ENCODE results near the gene PSD2.
A peak's percentile ranks its signal among the peaks of the same experiment; 100 is the strongest.

Gene PSD2

DNA sequence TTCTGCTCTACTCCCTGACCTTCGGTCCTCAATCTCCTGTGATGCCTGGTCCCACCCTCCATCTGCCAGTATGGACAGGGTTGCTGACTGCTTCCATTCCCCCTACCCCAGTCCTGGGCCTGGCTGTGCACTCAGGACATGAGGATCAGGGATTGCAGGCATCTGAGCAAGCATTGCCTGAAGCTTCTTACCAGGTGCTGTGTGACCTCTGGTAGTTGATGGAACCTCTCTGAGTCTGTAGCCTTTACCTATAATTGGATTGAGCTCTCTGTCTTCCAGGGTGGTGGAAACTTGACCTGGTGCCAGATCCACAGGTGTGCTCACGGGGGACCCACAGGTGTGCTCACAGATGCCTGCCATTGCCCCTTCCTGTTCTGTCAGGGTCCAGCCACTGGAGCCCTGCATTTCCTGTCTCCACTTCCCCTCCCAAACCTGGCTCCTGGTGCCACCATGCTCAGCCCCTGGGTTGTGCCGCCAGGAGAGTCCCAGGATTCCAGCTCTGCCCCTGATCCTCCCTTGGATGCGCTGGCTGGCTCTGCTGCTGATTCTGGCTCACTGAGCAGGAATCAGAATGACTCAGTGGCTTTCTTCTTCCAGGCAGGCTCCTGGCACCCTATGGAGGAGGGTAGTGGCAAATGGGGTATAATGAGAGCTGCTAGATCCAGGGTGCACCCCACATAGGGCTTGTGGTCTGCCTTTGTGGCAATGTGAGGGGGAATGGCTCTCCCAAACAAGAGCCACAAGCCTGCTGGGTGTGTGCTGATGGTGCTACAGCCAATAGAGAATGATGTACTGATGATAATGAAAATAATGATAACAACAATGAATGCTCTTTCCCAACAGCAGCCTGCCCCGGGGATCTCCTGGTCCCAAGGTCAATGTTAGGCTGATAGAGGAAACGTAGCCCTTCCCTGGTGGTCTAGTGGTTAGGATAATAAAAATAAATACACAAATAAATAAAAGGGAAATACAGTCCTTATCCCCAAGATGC, 35.2 kb upstream of the PSD2 start:
- no peak overlapping the region for H3K4me3 Mint-ChIP-seq
- peaks cover 37% of the 10 kb centered on the region for H3K4me1 Mint-ChIP-seq
- peaks cover 43% of the 10 kb centered on the region for H3K27me3 Mint-ChIP-seq
- ATAC-seq (no peak), DNase-seq (no peak)
- no peak overlapping the region for H3K27ac Mint-ChIP-seq
- H3K36me3 Mint-ChIP-seq (ENCODE audit: low read depth) = no peaks in the 10 kb centered on the region
- H3K9me3 Mint-ChIP-seq = no peaks in the 10 kb centered on the region

- peaks cover 42% of the 10 kb centered on the region for H3K27me3 Mint-ChIP-seq
- H3K4me1 Mint-ChIP-seq = peaks cover 37% of the 10 kb centered on the region
- no peak overlapping the region for H3K27ac Mint-ChIP-seq
- DNase-seq (no peak), ATAC-seq (no peak)
- H3K9me3 Mint-ChIP-seq = no peaks in the 10 kb centered on the region
- H3K4me3 Mint-ChIP-seq = no peak overlapping the region
- no peaks in the 10 kb centered on the region for H3K36me3 Mint-ChIP-seq (ENCODE audit: low read depth)
These were observed 34.6 kb upstream of the PSD2 start for GRCh38 chr5:139761057-139761450.

DNA sequence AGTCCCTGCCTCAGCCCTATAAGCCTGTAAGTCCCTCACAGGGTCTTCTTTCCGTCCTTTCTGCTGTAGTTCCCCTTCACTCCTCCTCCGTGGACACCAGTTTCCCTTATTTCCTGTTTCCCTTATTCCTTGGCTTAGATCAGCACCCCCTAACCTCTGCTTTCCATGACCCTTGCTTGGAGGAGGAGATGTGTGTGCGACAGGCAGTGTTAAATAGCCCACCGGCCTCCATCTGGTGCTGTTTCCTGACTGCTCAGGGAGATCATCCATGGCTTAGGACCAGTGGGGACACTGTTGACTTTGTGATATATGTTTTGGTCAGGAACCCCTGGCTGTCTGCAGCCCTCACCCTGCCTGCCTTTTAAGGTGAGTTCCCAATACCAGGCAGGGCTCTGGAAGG, 34.1 kb upstream of the PSD2 start:
- no peak for ATAC-seq
- DNase-seq = no peak
- Mint-ChIP-seq H3K4me1 (peaks cover 33% of the 10 kb centered on the region), H3K27me3 (peaks cover 38% of the 10 kb centered on the region), H3K9me3 (no peaks in the 10 kb centered on the region), H3K36me3 (ENCODE audit: low read depth) (no peaks in the 10 kb centered on the region), H3K27ac (no peak overlapping the region), H3K4me3 (no peak overlapping the region)

DNA sequence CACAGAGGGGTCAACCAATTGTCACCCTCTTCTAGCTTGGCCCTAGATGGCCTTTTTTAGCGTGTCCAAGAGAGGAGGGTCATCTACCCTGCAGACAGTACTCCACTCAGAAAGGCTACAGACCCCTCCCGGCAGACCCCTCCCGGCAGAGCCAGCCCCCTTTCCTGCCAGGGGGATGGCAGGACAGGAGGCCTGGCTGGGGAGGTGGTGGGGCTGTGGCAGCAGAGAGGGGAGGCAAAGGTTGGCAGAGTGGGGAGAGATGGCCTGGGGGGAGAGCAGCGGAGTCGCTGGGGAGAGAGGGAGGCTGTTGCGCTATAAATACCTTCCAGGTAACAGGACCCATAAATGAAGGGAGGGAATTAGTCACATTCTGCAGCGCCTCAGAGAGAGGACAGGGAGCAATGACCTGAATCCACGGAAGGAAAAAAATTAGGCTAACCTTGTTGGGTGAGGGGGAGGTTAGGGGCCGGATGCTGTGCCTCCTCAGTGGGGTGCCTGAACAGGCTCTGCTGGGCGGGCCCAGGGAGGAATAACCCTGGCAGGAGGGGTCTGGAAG, 32.9 kb upstream of the PSD2 start:
- DNase-seq (no peak), ATAC-seq (no peak)
- H3K4me1 Mint-ChIP-seq = peaks cover 28% of the 10 kb centered on the region
- no peak overlapping the region for H3K27ac Mint-ChIP-seq
- H3K4me3 Mint-ChIP-seq = no peak overlapping the region
- no peaks in the 10 kb centered on the region for H3K36me3 Mint-ChIP-seq (ENCODE audit: low read depth)
- H3K9me3 Mint-ChIP-seq = no peaks in the 10 kb centered on the region
- H3K27me3 Mint-ChIP-seq = peaks cover 31% of the 10 kb centered on the region

DNA sequence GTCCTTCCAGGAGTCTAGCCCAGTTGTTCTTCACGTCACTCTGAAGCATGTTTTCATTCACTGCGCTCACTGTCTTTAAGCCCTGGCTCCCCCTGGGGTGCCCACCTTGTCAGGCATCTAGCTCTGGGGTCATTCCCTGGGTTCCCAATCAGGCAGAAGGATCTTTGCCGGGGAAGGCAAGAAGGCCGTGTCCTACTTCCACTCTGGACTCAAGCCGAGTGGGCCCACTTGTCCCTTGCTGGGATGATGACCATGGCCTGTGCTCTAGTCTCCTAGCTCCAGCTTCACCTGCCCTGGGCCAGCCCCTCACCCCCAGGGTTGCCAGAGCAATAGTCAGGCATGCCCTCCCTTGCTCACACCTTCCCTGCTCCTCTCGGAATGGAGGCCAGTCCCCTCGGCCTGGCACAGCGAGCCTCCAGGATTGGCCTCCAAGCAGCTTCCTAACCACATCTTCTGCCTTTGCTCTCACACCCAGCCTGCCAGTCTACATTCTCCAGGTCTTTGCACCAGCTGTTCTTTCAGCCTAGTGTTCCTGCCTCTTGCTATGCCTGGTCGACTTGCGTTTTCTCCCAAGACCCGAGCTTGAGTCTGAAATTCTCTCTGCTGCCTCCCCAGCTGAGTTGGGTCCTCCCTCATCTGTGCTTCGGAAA, 32.2 kb upstream of the PSD2 start:
- no peaks in the 10 kb centered on the region for H3K9me3 Mint-ChIP-seq
- peaks cover 21% of the 10 kb centered on the region for H3K4me1 Mint-ChIP-seq
- DNase-seq (no peak), ATAC-seq (no peak)
- H3K27ac Mint-ChIP-seq = no peak overlapping the region
- no peak overlapping the region for H3K4me3 Mint-ChIP-seq
- no peaks in the 10 kb centered on the region for H3K36me3 Mint-ChIP-seq (ENCODE audit: low read depth)
- peaks cover 27% of the 10 kb centered on the region for H3K27me3 Mint-ChIP-seq

GRCh38 chr5:139763930-139764791, 31.4 kb upstream of the PSD2 start:
- Mint-ChIP-seq H3K4me3 (no peak overlapping the region), H3K9me3 (no peaks in the 10 kb centered on the region), H3K4me1 (peaks cover 17% of the 10 kb centered on the region), H3K36me3 (ENCODE audit: low read depth) (no peaks in the 10 kb centered on the region), H3K27ac (no peak overlapping the region), H3K27me3 (peaks cover 27% of the 10 kb centered on the region)
- DNase-seq (no peak), ATAC-seq (no peak)

DNA sequence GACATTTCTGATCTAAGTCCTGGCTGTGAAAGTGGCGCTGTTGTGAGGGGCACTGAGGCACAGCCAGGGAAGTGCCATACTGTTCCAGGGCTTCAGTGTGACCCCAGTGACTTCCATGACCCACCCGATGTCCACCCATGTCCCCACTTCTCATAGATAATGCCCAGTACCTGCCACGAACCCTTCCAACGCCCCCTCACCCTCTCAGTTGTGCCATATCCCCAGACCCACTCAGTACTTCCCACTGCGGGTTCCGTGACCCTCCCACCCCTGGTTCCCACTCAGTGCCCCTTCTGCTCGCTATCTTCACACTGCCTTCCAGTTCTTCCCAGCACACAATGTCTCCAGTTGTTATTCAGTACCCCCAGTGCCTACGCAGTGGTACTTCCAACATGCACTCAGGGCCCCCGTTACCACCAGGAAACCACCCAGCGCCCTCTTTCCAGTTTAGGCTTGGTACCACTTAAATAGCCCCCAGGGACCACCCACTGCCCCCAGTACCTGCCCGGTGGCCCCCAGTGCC, 30.7 kb upstream of the PSD2 start:
- Mint-ChIP-seq H3K27ac (no peak overlapping the region), H3K4me1 (peaks cover 13% of the 10 kb centered on the region)

DNA sequence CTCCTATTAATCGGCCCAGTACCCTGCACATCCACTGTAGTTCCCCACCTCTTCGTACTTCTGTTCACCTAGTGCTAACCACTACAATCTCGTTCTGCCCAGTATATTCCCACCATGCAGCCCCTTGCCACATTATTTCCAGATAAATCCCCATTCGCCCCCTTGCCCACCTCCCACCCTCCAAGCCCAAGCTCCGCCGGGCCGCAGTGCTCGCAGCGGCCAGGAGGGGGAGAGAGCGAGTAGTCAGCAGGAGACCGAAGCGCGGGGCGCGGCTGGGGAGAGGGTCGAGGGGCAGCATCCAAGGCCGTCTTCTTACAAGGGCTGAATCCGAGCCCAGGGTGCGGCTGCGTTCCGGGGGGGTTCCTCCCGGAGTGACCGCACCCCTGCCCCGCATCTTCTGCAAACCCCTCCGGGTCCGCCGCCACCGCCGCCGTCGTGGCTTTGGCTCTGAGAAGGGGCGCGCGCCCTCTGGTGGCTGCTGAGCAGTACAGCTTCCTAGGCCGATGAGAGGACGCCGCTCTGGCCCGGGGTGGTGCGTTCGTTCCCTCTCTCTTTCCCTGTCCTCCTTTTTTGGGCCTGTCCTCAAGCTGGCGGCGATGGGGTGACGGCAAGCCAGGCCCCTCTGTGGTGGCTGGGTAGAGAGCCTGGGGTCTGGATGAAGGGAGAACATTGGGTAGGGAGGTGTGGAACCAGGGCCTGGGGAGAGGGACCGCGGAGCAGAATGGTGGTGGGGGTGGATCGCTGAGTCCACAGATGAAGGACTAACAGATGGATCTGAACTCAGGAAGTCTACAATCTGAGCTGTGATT, 30.0 kb upstream of the PSD2 start:
- H3K27me3 Mint-ChIP-seq = peaks cover 27% of the 10 kb centered on the region
- DNase-seq (peak; percentile 89), ATAC-seq (peak; percentile 78)
- H3K9me3 Mint-ChIP-seq = no peaks in the 10 kb centered on the region
- H3K4me1 Mint-ChIP-seq = peaks cover 12% of the 10 kb centered on the region
- H3K36me3 Mint-ChIP-seq (ENCODE audit: low read depth) = no peaks in the 10 kb centered on the region
- peak overlapping the region; percentile 55 for H3K4me3 Mint-ChIP-seq
- H3K27ac Mint-ChIP-seq = no peak overlapping the region

More for the DNA sequence above, 30.7 kb upstream of the PSD2 start:
- no peak for ATAC-seq
- no peaks in the 10 kb centered on the region for H3K9me3 Mint-ChIP-seq
- no peaks in the 10 kb centered on the region for H3K36me3 Mint-ChIP-seq (ENCODE audit: low read depth)
- H3K4me3 Mint-ChIP-seq = peak overlapping the region; percentile 55
- no peak for DNase-seq
- peaks cover 27% of the 10 kb centered on the region for H3K27me3 Mint-ChIP-seq

GRCh38 chr5:139767960-139768359, 27.6 kb upstream of the PSD2 start:
- H3K9me3 Mint-ChIP-seq = no peaks in the 10 kb centered on the region
- peaks cover 23% of the 10 kb centered on the region for H3K27me3 Mint-ChIP-seq
- H3K36me3 Mint-ChIP-seq (ENCODE audit: low read depth) = no peaks in the 10 kb centered on the region
- no peak overlapping the region for H3K27ac Mint-ChIP-seq
- ATAC-seq (no peak), DNase-seq (no peak)
- H3K4me1 Mint-ChIP-seq = peaks cover 12% of the 10 kb centered on the region
- no peak overlapping the region for H3K4me3 Mint-ChIP-seq

- H3K9me3 Mint-ChIP-seq = no peaks in the 10 kb centered on the region
- DNase-seq (no peak), ATAC-seq (no peak)
- H3K4me1 Mint-ChIP-seq = peaks cover 10% of the 10 kb centered on the region
- no peaks in the 10 kb centered on the region for H3K36me3 Mint-ChIP-seq (ENCODE audit: low read depth)
- peaks cover 14% of the 10 kb centered on the region for H3K27me3 Mint-ChIP-seq
- no peak overlapping the region for H3K4me3 Mint-ChIP-seq
- H3K27ac Mint-ChIP-seq = no peak overlapping the region
These were observed 26.7 kb upstream of the PSD2 start for GRCh38 chr5:139768807-139769465.

GRCh38 chr5:139769477-139769876, 26.1 kb upstream of the PSD2 start:
- no peak for DNase-seq
- no peak for ATAC-seq
- Mint-ChIP-seq H3K9me3 (no peaks in the 10 kb centered on the region), H3K4me3 (no peak overlapping the region), H3K36me3 (ENCODE audit: low read depth) (no peaks in the 10 kb centered on the region), H3K27ac (no peak overlapping the region), H3K27me3 (peaks cover 14% of the 10 kb centered on the region), H3K4me1 (peaks cover 9% of the 10 kb centered on the region)

GRCh38 chr5:139770722-139771121, 24.9 kb upstream of the PSD2 start:
- Mint-ChIP-seq H3K4me3 (no peak overlapping the region), H3K27me3 (peaks cover 5% of the 10 kb centered on the region), H3K36me3 (ENCODE audit: low read depth) (no peaks in the 10 kb centered on the region), H3K9me3 (no peaks in the 10 kb centered on the region), H3K4me1 (peaks cover 10% of the 10 kb centered on the region), H3K27ac (no peak overlapping the region)
- ATAC-seq (no peak), DNase-seq (no peak)

Data from activated naive CD8-positive, alpha-beta T cell treated with anti-CD3 and anti-CD28 coated beads, Interleukin-2, amount 50 U/mL, for 24 hours (primary cell).